NCI-H2196 treated with DMSO at 0.1 percent for 48 hours (cell line): ENCODE measurements around the gene HPN.
"Not testable (repeated sequence)": the region's sequence is repeated elsewhere in the genome, so short reads cannot be mapped to it uniquely, and the experiment has no call there.

Experiments used
- DNase-seq: peaks from one replicate; lab custom pipeline; 2025; ENCODE audit not compliant: unreplicated experiment; lab: John Stamatoyannopoulos, UW

HPN gene

DNA sequence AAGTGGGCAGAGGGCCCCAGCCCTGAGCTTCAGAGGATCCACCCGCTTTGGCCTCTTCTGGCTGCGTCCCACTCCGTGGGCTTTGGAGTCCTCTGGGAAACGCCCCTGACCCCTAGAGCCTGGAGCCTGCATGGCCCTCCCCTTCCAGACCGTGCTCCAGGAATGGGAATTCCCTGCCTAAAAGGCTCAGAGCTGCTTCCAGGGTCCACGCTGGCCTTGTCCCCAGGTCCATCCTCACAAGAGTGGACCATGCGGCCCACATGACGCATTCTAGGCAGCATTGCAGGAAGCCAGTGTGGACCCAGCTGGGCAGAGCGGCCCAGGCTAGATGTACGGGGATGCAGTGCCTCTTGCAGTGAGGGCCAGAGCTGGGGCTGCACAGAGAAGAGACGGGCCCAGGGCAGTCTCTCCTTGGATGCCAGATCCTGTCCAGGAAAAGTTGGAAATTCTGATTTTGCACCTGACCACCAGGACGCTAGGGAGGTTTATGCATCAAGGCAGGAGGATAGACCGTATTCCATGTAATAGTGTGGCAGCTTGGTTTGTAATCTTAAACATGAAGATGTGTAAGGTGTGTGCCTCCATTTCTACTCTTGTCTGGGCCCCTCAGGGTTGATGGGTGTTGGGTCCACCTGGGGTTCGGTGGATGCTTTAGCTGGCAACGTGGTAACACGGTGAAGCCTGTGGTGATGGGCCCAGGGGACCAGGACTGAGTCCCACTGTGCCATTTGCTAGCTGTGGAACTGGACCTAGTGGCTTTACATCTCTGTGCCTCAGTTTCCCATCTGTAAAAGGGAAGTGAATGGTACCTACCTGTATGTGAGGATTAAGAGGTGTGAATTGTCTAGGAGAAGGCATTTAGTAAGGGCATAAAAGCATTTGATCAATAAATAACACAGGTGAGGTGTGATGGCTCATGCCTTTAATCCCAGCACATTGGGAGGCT, 59.3 kb downstream of the HPN start:
- no peak for DNase-seq

DNA sequence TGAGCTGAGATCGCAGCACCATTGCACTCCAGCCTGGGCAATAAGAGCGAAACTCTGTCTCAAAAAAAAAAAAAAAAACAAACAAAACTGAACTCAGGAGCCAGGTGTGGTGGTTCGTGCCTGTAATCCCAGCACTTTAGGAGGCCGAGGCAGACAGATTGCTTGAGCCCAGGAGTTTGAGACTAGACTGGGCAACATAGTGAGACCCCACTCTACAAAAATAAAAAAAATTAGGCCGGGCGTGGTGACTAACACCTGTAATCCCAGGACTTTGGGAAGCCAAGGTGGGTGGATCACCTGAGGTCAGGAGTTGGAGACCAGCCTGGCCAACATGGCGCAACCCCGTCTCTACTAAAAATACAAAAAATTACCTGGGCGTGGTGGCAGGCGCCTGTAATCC, 60.4 kb downstream of the HPN start:
- DNase-seq, result not testable (repeated sequence)

DNA sequence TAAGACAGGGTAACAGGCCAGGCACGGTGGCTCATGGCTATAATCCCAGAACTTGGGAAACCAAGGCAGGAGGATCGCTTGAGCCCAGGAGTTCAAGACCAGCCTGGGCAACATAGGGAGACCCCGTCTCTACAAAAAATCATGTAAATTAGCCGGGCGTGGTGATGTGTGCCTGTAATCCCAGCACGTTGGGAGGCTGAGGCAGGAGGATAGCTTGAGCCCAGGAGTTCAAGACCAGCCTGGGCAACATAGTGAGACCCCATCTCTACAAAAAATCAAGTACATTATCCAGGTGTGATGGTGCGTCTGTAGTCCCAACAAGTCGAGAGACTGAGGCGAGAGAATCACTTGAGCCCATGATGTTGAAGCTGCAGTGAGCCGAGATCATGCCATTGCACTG, 62.1 kb downstream of the HPN start:
- DNase-seq, result not testable (repeated sequence)

DNA sequence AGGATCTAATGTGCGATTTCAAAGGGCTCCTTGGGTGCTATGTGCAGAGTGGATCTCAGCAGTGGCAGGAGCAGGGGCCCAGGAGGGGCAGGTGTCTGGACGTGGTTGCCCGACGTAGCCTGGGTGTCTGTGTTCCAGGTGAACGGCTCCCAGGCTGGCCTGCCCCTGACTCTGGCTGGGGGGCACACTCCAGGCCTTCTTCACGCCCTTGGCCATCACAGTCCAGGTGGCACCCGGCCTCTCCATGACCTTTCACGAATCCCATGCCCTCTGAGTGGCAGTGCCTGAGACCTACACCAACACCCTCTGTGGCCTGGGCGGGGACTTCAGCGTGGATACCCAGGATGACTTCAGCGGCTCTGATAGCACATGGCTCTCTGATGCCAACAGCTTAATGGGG, 62.8 kb downstream of the HPN start:
- DNase-seq, result no peak

DNA sequence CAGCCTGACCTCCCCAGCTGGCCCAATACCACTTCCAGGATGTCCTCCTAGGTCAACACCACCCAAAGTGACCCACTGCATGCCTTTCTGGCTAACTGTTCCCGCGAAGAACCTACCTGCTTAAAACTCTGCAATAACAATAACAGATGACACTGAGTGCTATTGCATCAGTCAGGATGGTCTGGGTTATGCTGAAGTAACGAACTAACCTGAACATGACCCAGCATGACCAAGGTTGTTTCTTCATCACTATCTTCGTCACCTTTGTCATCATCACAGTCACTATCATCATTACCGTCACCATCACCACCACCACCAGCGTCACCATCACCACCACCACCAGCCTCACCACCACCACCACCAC, 63.5 kb downstream of the HPN start:
- DNase-seq, result no peak

DNA sequence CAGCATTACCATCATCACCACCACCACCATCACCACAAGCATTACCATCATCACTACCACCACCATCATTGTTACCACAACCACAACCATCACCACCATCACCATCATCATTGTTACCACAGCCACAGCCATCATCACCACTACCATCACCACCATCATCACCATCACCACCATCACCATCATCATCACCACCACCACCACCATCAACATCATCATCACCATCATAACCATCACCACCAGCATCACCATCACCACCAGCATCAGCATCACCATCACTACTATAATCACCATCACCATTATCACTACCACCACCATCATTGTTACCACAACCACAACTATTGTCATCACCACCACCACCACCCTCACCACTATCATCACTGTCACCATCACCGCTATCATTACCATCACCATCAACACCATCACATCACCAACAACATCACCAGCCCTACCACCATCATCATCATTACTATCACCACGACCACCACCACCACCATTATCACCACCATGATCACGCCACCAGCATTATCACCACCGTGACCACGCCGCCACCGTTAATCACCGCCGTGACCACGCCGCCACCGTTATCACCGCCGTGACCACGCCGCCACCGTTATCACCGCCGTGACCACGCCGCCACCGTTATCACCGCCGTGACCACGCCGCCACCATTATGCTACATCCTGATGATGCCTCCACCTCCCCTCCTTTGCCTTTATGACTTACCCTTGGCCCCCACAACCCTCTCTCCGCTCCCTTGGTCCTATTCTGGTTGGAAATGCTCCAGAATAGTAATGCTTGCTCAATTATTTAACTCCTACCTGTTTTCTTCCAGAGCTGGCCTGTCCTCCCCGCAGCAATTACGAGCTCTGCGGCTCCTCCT, 64.1 kb downstream of the HPN start:
- no peak for DNase-seq

DNA sequence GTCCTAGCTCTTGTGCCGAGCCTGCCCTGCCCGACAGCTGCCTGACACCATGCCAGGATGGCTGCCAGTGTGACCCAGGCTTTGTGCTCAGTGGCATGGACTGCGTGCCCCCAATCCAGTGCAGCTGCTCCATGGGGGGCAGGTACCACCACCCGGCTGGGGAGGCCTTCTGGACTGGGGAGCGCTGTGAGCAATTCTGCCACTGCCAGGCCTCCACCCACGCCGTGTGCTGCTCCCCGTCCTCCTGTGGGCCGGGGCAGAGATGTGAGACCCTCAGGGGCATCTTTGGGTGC, 64.7 kb downstream of the HPN start:
- no peak for DNase-seq

DNA sequence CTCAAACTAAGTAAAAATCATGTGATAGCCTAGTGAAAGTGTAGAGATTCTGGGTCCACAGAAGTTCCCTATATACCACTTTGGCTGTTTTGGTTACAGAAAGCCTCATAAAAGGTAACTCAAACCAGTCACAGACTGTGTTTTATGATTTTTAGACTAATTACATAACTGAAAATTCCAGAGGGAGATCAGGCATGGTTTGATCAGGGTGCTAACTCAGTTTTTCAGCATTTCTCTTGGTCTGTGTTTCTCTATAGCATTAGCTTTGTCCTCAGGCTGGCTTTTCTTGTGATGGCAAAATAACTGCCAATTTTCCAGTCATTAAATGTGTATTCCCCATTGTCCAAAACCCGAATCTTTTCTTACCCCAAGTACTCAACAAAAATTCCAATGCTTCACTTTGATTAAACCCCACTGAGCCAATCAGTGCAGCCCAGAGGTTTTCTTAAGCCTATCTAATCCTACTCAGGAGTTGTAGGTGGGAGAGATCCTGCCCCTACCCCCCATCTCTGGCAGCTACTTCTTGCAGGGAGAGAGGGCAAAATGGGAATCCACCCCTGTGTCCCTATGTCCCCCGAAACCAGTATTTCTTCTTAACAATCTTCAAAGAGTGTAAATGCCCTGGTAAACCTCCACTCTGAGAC, 65.5 kb downstream of the HPN start:
- no peak for DNase-seq

DNA sequence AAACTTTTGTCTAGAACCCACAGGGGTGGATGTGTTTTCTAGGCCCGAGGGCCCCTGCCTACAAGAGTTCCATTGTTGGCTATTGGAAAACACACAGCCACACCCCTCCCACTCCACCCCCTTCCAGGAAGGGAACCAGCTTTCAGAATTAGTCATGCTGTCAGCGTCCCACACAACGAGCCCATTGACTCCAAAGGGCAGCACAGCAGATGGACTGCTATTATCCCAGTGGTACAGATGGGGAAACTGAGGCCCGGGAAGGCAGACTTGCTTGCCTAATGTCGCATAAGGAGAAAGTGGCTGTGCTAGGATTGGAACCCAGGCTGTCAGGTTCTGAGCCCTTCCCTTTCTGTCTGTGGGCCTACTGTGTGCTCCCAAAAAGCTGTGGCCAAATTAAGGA, 66.0 kb downstream of the HPN start:
- DNase-seq, result no peak

DNA sequence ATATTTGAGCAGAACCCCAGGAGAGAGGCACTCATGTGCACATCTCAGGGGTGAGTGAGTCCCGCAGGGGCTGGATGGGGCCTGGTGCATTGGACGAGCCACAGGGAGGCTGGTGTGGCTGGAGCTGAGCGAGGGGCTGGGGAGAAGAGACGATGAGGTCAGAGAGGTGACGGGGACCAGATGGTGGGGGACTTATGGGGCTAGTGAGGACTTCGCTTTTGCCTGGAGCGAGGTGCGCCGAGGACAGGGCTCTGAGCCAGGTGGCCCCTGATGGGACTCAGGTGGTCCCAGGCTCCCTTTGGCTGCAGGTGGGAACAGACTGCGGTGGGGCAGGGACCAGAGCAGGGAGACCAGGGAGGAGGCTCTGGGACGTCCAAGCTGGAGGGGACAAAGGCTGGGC, 67.2 kb downstream of the HPN start:
- no peak for DNase-seq

DNA sequence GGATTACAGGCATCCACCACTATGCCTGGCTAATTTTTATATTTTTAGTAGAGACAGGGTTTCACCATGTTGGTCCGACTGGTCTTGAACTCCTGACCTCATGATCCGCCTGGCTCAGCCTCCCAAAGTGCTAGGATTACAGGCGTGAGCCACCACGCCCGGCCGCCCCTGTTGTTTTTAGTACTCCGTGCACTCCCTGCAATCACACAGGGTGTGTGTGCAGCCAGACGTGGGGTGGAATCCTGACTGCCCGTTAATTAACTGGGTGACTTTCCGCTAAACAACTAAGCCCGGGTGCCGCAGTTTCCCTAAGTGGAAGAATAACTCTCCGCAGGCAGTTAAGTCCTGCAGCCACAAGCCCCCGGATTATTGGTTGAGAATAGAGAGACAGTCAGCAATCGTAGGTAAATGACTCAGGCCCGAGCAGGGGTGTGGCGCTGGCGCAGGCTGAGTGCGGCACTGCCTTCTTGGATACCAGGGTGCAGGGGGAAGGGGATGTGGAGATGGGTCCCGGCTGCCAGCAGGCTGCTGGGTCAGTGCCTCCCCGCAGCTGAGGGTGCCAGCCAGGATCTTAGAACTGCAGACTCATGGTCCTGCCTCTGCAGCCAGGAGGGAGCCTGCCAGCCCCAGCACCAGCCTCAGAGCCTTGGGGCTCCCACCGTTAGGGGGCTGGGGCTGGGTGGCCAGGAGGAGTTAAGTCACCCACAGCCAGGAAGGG, 68.0 kb downstream of the HPN start:
- no peak for DNase-seq

DNA sequence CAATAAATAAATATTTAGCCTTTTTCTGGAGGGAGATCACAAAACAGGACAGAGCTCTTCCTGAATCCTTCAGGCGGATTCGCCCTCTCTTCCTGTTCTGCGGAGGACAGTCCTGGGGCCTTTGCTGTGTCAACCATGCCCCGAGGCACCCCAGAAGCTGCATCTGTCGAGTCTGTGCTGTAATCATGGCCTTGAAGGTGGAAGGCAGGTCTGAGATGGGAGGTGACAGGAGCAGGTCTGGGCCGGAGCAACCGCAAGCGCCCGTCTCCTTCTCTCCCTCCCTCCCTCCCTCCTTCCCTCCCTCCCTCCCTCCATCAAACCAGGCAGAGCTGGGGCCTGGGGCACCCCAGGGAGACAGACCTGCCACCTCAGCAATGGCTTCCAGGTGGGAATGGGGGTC, 69.5 kb downstream of the HPN start:
- DNase-seq, result no peak

DNA sequence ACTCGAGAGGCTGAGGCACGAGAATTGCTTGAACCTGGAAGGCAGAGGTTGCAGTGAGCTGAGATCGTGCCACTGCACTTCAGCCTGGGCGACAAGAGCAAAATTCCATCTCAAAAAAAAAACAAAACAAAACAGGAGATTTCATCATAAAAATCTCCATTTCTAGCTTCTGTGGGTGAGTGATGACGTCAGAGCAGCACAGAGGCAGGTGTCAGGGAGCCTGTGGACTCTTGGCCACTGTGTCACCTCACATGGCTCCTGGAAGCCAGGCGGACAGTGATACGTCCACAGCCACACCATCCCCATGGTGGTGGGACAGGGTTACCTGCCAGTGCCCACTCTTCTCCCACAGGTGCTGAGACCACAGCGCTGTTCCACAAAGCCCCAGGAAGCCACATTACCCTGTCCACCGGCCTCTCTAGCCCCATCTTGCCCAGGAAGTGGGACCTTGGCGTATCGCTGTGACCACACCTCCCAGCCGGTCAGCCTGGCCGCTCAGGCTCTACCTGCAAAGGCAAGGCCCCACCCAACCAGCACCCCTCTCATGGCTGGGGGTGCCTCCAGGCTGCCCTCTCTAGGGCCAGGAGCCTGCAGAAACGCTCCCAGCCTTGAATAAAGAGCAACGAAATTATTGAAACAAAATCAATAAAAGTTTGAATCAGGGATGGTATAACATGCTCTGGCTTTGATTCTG, 71.6 kb downstream of the HPN start:
- no peak for DNase-seq

DNA sequence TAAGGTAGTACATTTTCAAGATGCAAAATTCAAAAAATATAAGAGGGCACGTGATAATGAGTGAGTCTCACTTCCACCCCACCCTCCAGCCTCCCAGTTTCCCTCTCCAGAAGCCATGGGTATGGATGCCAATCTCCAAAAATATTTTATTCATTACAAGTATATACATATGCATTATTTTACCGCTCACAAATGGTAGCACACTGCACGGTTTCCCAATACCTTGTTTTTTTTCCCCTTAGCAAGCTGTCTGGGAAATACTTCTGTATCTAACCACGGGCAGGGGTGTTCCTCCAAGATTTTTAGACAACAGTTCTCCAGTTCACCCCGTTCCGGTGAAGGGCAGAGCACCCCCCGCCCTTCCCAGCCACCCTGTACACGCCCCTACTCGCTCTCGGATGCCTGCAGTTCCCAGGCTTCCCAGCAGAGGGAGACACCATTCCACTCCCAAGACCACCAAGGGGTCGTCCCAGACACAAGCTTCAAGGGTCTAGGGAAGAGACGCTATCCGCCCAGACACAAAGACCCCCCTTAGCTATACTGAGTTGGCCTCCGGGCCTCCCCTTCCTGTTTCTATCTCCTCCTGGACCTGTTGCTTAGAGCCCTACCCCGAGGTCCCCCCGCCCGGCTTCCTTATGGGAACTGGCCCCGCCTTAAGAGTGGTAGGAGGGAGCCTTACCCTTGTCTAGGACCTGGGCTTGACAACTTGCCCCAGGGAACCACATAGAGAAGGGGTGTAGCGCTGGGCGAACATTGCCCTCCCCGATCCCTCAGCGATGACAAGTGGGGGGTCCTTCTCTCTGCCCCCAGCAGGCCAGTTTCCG, 73.0 kb downstream of the HPN start:
- DNase-seq, result no peak

DNA sequence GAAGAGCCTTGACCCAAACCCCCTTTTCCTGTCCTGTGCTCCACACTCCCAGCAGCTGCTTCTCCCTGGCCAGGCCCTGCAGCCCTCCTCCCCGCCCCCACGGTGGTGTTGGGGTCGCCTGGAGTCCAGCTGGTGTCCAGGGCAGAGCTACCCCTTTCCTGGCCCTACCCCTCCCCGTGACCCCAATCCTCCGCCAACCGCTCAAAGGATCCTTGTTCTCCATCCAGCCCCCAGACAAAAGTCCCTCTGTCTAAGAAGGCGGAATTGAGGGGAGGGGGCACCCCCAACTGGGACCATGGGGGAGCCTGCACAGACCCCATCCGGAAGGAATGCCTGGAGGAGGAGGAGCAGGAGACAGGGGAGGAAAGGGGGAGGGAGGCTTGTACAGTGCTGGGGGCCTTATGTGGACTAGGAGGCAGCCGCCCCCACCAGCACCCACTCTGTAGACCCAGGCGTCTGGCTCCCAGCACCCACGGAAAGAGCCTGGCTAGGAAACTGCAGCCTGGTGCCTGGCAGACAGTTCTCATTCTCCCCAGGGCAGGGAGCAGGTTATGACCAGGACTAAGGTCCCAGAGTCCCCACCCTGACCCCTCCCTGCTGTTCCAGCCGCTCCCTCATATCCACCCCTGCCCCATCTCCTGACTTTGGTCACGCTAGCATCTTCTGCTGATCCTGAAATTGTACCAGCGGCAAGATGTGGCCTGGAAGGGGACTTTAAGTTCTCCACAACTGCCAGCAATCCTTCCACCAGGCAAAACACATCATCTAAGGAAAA, 73.8 kb downstream of the HPN start, which contains the start of gene FXYD3:
Gene FXYD3, plus strand, starts transcription at position 647 of the 775 bp plus-strand sequence. CDS start 3,554 bp downstream, outside the sequence.
- DNase-seq, result no peak
